ENCODE measurements around the gene C11orf91.

DNA sequence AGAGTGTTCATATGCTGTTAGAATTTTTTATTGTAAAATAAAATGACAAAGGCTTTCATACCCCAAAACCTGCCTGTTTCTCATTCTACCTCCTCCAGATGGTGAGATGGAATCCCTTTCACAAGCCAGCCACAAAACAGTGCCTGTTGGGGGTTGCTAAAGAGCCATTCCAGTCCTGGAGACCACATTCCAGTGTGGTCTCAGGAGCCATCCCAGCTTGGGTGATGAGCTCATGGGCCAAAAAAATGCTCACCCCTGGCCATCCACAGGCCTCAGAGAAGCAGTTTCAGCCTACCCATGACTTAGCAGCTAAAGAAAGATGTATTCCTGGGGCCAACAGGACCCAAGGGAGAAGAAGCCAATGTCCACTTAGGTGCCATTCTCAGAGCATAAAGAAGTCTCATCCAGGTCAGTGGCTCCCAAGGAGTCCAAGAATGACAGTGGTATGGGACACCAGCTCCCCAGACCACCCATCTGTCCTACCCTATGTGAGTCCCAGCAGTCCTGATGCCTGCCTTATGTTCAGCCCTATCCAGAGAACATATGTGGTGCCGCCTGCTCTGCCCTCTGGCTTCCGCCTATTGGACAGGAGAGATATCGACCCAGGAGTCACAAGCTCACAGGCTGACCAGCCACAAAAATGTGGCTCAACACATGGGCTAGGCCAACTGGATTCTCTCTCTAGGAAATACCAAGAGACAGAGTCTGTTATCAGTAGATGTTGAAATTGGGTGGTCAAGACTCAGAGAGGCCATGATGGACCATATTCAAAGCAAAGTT, 26.4 kb downstream of the C11orf91 start:
- TF ChIP-seq EZH2 (IDR thresholded peaks at IDR 0.05) (no peak), CTCF (IDR thresholded peaks at IDR 0.05) (no peak), EZH2phosphoT487 (IDR thresholded peaks at IDR 0.05) (no peak)

Measured in neural progenitor cell (in vitro differentiated cells).